NOMO-1 treated with DMSO at 0.1 percent for 48 hours (cell line): ENCODE results near the gene MOB1B.
A peak's percentile ranks its signal among the peaks of the same experiment; 100 is the strongest.
"Not testable (repeated sequence)": the region's sequence is repeated elsewhere in the genome, so short reads cannot be mapped to it uniquely, and the experiment has no call there.

ENCODE experiments used
- DNase-seq: peaks from one replicate; lab custom pipeline; 2025; ENCODE audit not compliant: unreplicated experiment; lab: John Stamatoyannopoulos, UW

MOB1B gene

DNA sequence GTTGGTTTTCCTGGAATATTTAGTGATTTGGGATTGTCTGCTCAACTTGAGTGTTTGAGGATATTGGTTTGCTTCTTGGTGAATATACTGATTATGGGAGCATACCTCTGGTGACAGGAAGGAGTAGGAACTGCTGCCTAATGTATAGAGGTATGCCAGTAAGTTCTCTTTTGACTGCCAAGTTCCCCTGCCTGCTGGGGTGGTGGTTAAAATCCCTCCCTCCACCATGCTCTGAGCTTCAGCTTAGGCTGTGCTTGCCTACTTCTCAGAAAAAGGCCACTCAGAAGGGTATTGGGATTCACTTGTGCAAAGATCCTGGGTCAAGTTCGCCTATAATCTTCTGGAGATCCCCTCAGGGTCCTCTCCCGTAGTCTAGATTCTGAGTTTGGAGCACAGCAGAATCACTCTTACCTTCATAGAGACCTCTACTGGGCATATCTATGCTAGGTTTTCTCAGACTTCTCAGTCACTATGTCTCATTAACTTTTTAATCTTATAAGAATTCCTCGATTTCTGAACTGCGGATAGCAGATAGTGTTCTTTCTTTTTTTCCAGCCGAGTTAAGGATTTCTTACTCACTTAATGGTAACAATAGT lies 46.6 kb downstream of the MOB1B start:
- peak; percentile 29 for DNase-seq

DNA sequence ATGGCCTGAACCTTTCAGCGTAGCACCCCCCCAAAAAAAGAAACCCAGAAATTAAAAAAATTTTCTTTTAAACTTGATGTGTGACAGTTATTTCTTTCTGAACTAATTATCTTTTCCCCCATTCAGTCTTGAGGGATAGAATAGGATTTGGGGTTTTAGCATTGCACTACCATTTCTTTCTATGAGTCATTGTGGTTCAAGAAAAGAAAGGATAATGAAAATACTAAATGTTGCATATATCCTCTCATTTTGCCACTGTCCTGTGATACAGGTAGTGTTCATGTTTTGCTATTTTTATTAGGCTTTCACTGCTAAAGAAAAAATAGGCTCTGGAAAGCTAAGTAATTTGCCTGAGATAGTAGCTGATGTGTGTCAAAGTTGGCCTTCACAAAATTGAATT lies 51.9 kb downstream of the MOB1B start:
- DNase-seq, result peak; percentile 18

GRCh38 chr4:70956549-70957210 lies 54.5 kb downstream of the MOB1B start:
- no peak for DNase-seq

GRCh38 chr4:70958681-70959080 lies 56.5 kb downstream of the MOB1B start:
- DNase-seq, result no peak

DNA sequence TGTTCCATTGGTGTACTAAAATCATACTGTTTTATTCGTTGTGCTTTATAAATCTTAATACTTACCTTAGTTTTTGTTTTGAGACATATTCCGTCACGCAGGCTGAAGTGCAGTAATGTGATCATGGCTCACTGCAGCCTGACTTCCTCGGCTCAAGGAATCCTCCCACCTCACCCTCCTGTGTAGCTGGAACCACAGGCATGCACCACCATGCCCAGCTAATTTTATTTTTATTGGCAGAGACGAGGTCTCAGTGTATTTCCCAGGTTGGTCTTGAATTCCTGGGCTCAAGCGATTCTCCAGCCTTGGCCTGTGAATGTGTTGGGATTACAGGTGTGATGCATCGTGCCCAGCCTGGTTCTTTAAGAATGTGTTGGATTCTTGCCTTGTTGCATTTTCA lies 66.9 kb downstream of the MOB1B start:
- no peak for DNase-seq

- DNase-seq, result no peak
Observed at GRCh38 chr4:70976252-70976651, 74.1 kb downstream of the MOB1B start.

GRCh38 chr4:70979445-70980008 lies 77.4 kb downstream of the MOB1B start:
- peak; percentile 86 for DNase-seq

DNA sequence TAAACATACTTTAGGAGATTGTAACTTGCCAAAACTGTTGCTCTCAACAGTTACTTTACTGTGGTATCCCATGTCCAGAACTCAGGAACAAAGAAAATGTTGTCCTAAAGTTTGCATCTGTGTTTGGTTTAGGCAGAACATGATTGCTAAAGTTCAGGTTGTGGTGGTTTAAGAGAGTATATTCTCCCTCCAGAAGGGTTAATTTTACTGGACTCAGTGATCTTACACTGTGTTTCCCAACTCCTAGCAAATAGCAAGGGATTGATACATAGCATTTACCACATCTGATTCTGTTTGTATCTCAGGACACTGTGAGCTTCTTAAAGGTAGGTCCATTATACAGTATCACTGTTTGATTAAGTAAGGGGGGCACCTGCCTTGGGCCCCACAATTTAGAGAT lies 78.0 kb downstream of the MOB1B start:
- no peak for DNase-seq

DNA sequence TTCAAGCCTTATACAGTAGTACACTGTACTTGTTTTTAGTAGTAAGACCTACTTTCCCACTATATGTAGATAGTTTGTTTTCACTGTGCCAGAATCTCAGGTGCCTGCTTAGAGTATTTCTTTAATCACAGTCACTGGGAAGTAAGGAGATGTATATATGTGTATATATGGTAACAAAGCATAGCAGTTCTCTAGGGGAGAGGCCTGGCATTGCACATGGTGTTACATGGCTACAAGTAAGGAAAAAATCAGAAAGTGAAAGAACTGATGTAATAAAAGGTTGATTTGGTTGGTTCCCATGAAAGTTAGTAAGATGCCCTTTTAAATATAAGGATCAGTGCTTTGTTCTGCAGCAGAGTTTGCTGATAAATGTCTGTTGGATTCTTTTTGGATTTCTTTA lies 81.9 kb downstream of the MOB1B start:
- DNase-seq, result no peak

DNA sequence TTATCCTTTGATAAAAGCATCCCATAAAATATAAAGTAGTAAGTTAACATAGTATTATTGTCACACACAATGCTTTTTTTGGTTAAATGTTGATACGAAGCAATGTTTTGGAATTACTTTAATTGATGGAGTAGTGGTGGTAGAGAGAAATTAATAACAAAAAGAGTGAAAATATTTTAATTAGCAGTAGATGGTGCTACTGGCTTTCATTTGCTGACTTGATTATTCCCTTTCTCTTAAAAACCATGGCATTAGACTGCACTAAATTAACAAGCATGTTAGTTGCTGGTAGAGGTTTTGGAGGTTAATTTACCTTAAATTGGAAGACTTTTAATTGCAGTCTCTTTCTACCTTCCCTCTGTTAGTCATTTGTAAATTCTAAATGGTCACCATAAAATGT lies 82.4 kb downstream of the MOB1B start:
- no peak for DNase-seq

GRCh38 chr4:70991596-70991995 lies 89.4 kb downstream of the MOB1B start:
- DNase-seq, result no peak

- DNase-seq, result no peak
Observed at GRCh38 chr4:70992391-70992881, 90.3 kb downstream of the MOB1B start.

- peak; percentile 83 for DNase-seq
Observed at GRCh38 chr4:70993181-70994068, 91.3 kb downstream of the MOB1B start, which contains the start of gene DCK. Gene DCK (plus strand): TSS chr4:70993649. CDS start chr4:70993836, 187 bp downstream.

DNA sequence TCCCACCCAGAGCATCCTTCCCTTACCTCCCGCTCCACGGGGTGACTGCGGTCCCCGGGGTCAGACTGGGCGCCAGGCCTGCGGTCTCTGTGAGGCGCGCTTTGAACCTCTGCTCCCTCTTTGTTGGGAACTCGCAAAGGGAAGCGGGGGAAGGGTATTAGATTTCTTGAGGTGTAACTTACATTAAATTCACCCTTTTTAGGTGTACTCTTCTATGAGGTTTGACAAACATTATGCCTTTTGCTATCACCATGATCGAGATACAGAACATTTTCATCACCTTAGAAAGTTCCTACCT lies 91.8 kb downstream of the MOB1B start:
- DNase-seq, result no peak

- DNase-seq, result peak; percentile 58
Observed at GRCh38 chr4:70994387-70995099, 92.4 kb downstream of the MOB1B start.

GRCh38 chr4:70996018-70996360 lies 93.8 kb downstream of the MOB1B start:
- DNase-seq, result no peak

- peak; percentile 50 for DNase-seq
Observed at GRCh38 chr4:70997036-70997435, 94.9 kb downstream of the MOB1B start.

- DNase-seq, result no peak
Observed at GRCh38 chr4:70997546-70997945, 95.4 kb downstream of the MOB1B start.

- not testable (repeated sequence) for DNase-seq
Observed at GRCh38 chr4:70999639-71000038, 97.5 kb downstream of the MOB1B start.

GRCh38 chr4:71001363-71001762 lies 99.2 kb downstream of the MOB1B start:
- not testable (repeated sequence) for DNase-seq

- DNase-seq, result no peak
Observed at GRCh38 chr4:71004281-71004851, 102.2 kb downstream of the MOB1B start.
